Measurements from ENCODE around the gene LDHAL6A.
"Not testable (repeated sequence)": the region's sequence is repeated elsewhere in the genome, so short reads cannot be mapped to it uniquely, and the experiment has no call there.

The LDHAL6A gene

DNA sequence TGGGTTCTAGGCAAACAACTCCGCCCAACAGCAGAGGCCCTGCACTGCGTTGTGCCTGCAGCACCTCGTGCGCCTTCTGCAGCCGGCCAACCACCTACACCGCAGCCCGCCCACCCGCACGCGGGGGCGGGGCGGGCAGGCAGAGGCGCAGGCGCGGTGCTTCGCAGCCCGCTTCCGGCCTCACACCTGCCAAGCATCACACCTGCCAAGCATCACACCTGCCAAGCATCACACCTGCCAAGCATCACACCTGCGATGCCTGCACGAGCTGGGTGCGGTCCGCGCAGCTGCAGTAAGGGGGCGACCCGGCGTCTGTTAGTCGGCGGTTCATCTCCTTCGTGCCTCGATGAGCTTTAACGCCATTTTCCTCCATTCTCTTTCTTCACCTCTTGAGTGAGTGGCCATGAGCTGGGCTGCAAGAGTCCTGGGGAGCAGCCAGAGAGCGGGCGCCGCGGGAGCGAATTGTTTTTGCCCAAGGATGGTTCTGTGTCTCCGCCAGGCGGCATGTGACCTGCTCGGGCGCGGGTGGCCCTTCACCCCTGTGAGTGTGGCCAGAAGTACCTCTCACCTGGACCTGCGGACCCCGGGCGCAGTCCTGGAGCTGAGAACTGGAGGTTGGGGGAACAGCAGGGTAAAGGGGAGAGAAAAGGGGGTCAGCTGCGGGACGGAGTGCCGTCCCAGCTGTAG, at the start of gene LDHAL6A:
LDHAL6A (plus strand) TSS at position 171 of the 687 bp plus-strand sequence. CDS start 825 bp downstream, outside the sequence.
- DNase-seq: no peak

DNA sequence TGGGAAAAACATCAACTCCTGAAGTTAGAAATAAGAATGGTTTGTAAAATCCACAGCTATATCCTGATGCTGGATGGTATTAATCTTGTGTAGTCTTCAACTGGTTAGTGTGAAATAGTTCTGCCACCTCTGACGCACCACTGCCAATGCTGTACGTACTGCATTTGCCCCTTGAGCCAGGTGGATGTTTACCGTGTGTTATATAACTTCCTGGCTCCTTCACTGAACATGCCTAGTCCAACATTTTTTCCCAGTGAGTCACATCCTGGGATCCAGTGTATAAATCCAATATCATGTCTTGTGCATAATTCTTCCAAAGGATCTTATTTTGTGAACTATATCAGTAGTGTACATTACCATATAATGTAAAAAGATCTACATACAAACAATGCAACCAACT, 48.3 kb upstream of the LDHAL6A start:
- DNase-seq: not testable (repeated sequence)

DNA sequence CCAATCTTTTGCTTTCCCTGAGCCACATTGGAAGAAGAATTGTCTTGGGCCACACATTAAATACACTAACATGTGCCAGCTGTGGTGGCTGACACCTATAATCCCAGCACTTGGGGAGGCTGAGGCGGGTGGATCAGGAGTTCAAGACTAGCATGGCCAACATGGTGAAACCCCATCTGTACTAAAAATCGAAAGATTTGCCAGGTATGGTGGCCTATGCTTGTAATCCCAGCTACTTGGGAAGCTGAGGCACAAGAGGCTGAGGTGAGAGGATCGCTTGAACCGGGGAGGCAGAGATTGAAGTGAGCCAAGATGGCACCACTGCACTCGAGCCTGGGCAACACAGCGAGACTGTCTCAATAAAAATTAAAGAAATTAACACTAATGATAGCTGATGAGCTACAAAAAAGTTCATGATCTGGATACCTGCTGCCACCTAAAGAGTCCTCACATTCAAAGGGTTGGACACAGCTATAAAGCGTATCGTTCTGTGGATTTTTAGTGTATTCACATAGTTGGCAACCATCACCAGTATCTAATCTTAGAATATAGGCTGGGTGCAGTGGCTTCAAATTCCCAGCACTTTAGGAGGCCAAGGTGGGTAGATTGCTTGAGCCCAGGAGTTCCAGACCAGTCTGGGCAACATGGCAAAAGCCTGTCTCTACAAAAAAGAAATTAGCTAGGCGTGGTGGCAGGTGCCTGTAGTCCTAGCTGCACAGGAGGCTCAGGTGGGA, 46.9 kb upstream of the LDHAL6A start:
- no peak for DNase-seq

DNA sequence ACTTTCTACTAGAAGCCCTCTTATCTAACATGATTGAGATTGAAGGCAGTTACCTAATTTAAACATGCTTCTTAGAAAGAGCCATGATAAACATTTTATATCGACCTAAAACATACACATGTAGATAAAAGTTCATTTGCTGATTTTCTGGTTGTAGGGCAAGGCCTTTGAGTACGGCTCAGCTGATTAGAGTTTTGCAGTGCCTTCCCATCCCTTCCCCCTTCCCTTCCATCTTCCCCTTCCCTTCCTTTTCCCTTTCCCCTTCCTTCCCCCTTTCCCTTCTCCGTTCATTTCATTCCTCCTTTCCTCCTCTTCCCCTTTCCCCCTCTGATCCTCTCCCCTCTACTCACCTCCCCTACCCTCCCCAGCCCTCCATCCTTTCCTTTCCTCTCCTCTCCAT, 39.2 kb upstream of the LDHAL6A start:
- DNase-seq: no peak

DNA sequence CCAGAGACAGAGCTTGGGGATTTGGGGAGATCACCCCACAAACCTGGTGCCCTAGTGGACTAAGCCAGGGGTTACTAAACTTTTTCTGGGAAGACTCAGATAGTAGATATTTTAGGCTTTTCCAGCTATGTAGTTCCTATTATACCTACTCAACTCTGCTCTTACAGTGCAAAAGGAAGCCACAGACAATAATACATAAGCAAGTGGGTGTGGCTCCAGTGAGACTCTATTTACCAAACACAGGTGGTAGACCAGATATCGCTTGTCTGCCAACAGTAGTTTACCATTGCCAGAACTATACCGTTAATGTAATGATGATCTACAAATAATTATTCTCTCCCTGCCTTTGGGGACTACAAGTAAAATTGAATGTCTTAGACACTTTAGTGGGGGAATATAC, 36.6 kb upstream of the LDHAL6A start:
- no peak for DNase-seq

DNA sequence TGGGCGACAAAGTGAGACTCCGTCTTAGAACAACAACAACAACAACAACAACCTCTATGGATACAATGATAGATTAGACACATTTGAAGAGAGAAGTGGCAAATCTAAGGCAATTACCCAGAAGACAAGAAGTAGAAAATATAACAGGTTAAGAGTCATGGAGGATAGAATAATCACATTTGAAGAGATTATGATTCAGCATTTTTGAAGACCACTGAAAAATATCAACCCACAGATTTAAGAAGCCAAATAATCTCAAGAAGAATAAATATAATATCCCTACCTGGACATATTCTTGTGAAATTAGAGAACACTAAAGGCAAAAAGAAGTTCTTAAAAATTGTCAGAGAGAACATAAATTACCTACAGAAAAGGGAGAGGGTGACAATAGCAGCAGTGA, 35.6 kb upstream of the LDHAL6A start:
- DNase-seq: no peak

DNA sequence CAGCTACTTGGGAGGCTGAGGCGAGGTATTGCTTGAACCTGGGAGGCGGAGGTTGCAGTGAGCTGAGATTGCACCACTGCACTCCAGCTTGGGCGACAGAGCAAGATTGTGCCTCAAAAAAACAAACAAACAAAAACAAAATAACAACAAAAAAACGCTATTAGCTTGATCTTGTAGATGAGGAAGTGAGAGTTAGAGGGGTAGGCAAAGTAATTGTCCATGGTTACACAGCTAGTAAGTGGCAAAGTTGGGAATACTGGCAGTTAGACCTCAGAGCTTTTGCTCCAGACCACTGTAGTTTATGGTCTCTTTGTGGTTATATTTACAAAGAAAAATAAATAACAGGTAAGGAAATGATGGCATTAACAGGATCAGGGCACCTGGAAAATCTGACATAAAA, 28.4 kb upstream of the LDHAL6A start:
- no peak for DNase-seq

DNA sequence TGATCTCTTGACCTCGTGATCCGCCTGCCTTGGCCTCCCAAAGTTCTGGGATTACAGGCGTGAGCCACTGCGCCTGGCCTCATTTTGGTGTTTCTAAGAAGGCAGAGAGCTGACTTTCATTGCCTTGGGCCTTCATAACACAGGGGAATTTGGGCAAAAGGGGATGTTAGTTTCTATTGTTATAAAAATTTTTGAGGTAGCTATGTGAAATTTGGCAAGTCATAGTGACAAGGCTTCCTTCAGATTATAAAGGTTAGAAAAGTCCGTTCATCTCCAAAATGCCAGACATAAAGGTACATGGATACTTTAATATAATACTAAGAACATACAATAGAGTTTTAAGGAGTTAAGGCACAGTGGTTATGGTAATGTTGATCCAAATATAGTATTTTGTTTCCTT, 26.3 kb upstream of the LDHAL6A start:
- no peak for DNase-seq

DNA sequence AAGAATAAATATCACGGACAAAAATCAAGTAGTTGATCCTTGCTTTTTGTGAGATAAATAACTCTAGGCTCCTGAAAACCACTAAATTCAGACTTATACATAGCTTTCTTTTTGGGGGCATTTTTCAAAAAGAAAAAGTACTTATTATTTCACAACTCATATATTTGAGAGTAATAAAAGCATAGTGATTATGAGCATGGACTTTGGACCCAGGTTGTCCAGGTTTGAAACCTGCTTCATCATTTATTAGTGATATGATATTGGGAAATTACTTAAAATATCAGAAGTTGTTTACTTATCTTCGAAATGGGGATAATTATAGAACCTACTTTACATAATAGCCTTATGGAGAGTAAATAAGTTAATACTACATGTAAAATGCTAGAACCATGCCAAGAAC, 17.0 kb upstream of the LDHAL6A start:
- no peak for DNase-seq

DNA sequence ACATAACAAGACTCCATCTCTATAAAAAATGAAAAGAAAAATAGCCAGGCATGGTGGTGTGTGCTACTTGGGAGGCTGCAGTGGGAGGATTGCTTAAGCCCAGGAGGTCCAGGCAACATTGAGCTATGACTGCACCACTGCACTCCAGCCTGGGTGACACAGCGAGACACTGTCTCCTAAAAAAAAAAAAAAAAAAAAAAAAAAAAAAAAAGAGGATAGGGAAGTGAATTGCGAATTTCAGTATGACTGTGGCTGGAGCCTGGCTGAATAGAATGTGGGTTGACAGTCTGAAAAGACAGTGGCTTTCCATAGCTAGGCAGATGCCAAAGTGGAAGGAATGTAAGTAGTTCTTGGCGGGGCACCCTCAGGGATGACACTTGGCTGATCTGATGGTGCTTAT, 6.4 kb upstream of the LDHAL6A start:
- no peak for DNase-seq

DNA sequence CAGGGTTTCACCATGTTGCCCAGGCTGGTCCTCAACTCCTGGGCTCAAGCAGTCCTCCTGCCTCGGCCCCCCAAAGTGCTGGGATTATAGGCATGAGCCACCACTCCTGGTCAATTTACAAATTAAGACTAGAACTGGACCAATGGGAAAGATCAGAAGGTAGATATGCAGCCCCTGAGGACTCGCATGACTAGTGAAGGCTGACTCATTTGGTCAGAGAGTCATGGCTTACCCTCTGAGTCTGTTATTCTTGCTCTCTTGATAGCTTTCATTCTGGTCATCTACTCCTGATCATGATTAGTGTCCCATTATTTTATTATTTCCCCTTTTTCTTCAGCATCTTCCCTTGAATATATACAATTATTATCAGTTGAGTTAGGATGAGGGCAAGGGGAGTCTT, 2.7 kb upstream of the LDHAL6A start:
- DNase-seq: no peak

DNA sequence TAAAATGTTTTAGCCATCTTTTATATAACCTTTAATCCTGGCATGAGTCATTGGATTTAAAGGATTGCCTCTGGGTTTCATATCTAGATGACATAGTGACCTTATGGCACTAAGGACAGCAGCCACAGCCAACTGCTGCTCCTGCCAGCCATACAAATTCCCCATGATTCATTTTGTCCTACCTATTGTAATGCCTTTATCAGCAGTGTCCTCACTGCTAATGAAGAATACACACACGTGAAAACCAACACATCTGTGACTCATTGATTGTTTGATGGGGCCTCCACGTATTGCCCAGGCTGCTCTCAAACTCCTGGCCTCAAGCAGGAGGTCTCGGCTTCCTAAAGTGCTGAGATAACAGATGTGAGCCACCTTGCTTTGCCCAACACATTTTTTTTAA, 1.8 kb downstream of the LDHAL6A start:
- no peak for DNase-seq

DNA sequence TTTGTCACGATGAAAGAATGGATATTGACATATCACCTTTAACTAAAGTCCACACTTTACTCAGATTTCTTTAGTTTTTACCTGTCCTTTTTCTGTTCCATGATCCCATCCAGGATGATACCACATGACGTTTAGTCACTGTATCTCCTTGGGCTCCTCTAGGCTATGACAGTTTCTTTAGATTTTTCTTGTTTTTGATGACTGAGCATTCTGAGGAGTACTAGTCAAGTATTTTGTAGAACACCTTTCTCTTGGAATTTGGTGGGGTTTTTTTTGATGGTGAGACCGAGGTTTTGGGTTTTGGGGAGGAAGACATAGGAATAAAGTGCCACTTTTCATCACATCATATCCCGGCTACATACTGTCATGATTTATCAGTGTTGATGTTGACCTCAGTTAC, 4.0 kb downstream of the LDHAL6A start:
- no peak for DNase-seq

DNA sequence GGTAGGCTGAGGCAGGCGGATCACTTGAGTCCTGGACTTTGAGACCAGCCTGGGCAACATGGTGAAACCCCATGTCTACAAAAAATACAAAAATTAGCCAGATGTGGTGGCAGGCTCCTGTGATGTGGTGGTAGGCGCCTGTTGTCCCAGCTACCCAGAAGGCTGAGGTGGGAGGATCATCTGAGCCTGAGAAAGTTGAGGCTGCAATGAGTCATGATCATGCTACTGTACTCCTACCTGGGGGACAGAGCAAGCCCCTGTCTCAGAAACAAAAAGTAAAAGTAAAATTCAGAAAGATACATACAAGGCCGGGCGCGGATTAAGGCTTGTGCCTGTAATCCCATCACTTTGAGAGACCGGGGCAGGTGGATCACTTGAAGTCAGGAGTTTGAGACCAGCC, 6.3 kb downstream of the LDHAL6A start:
- no peak for DNase-seq

DNA sequence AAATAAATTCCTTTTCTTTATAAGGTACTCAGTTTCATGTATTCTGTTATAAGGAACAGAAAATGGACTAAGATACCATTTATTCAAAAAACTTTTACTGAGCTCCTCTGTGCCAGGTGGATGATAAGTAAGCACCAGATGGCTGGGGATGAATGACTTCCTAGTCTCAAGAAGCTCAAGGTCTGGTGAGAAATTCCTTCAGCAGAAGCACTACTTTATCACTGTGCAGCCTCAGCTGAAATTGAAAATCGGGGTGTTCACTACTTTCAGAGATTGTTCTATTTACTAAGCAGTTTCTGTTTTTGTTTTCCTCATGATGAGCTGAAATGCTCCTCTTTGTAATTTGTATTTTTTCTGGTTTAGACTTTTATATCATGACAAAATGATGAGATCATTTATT, 7.8 kb downstream of the LDHAL6A start:
- no peak for DNase-seq

DNA sequence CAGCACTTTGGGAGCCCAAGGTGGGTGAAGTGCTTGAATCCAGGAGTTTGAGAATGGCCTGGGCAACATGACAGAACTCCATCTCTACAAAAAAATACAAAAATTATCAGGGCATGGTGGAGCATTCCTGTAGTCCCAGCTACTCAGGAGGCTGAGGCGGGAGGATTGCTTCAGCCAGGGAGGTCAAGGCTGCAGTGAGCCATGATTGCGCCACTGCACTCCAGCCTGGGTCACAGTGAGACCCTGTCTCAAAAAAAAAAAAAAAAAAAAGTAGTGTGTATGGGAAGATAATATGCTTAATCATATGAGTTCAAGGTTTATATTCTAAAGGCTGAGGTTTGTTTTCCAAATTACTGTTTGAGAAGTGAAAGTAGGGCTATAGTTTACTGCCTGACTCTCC, 10.7 kb downstream of the LDHAL6A start:
- DNase-seq: no peak

DNA sequence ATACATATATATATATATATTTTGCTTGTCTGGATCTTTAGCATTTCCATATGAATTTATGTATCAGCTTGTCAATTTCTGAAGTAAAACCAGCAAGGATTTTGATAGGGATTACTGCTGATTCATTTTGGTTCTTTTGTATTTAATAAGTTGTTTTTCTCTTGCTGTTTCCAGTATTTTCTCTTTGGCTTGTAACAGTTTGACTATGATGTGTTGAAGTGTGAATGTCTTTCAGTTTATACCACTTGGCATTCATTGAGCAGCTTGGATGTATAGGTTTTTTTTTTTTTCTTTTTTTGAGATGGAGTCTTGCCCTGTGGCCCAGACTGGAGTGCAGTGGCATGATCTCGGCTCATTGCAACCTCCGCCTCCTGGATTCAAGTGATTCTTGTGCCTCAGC, 12.4 kb downstream of the LDHAL6A start:
- no peak for DNase-seq

DNA sequence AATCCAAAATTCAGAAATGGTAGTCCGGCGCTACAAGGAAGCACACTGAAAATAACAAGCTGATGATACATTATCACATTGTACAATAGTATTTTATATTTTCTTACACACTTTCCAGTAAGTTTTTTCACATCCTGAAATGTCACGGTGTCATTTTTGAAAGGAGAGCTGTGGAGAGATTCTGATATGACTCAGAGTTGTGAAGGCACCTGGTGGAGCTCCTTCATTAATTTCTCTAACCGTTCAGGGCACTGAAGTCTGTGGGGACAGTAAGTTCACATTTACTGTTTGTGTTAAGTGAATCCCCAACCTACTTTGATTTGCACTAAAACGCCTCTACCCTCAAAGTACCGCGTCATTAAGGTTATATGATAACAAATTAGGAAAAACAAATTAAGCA, 13.3 kb downstream of the LDHAL6A start:
- no peak for DNase-seq

DNA sequence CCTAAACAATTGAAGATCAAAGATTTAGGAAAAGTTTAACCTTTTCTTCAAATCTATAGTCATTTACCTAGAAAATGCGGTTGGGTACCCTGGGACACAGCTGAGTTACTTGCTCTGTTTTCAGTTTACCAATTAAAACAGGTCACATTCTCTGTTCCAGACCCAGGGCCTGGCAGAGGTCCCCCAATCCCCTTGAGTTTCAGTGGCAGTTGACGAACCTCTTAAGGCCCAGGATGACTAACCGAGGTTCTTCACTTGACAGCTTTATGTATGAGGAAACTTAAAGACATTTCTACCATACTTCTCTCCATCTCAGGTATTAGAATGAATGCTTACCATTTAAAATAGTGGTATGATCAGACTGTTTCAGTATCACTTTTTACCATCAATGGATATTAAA, 16.3 kb downstream of the LDHAL6A start:
- DNase-seq: no peak

DNA sequence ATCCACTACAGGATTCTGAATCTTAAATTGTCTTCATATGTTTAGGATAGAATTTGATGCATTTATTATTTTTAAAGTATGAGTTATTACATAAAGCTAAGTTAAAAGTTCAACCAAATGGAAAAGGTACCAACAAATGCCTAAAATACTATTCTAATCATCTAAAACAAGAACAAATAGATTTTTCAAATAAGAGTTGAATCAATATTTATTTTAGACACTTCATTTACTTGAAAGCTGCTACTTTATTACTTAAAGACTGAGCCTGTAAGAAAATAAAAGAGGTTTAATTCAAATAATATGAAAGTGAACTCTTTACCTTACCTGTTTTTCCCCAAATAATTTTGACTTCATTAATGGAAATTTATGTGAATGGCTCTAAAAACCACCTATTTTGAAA, 16.9 kb downstream of the LDHAL6A start:
- no peak for DNase-seq

DNA sequence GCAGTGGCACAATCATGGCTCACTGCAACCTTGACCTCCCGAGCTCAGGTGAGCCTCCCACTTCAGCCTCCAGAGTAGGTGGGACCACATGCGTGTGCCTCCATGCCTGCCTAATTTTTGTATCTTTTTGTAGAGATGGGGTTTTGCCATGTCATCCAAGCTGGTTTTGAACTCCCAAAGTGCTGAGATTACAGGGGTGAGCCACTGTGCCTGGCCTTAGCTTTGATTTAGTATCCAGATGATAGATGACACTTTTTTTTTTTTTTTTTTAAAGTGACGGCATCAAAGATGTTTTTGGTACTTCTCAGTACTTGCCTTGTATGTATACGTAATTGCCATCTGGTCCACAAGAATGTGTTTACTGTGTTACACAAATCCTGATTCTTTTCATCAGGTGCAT, 23.4 kb downstream of the LDHAL6A start:
- DNase-seq: no peak

DNA sequence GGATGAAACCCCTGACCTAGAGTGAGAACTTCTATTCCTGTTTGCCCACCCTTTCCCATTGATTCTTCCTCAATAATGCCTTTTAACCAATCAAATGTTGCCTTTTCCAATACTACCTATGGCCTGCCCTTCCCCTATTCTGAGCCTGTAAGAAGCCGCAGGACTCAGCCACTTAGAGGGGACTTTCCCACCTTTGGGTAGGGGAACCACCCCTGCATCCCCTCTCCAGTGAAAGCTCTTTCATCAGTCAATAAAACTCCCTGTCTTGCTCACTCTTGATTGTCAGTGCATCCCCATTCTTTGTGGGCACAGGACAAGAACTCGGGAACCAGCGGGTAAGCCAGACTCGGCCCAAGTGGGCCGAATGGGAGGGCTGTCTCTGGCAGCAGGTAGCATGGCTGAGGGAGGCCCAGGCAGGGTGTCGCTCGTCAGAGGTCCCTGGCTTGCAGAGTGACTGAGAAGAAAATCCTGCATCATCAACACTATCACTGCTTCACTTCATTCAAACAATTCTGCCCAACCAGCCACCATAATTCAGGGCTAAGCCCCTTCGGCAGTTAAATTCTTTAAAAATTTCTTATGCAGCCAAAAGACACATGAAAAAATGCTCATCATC, 30.4 kb downstream of the LDHAL6A start:
- no peak for DNase-seq

DNA sequence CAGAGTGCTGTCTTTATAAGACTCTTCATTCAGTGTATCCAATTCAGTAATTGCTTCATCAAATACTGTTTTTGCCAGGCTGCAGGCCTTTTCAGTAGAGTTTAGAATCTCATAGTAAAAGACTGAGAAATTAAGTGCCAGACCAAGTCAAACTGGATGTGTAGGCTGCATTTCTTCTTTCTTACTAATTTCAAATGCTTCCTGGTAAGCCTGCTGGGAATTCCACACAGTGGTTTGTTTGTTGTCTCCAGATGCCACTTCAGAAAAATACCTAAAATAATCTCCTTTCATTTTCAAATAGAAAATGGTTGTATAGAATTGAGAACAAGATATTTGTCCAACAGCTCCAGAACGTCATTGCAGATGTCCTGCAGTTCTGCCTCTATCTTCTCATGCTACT, 34.7 kb downstream of the LDHAL6A start:
- no peak for DNase-seq

DNA sequence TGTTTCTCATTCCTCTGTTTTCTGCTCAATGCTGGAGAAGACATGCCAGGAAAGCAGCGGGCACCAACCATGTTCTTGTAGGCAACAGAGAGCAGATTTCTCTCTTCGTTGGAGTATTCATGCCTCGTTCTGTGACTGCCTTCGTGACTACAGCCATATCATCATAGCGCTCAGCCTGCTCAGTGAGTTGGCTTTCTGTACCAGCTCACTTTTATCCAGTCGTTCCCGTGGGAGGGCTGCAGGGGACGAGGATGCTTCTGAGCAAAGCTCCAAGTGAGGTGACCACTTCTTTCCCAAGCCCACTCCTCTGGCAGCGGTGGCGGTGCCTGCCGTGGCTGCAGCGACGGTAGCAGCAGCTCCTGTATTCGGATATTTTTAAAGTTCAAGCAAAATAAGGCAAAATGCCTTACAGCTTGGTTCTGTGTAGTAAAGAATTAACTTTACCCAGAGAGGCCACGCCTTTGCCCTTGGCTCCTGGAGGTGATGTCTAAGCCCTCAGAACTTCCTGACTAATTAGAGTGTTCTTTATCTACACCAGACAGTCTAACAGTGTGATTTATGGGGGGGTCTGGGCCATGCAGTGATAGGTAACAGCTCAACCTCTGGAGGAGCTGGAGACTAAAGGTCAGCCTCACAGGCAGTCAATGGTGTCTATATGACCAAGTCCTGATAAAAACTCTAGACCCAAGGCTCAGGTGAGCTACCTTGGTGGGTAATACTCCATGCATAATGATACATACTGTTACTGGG, 35.3 kb downstream of the LDHAL6A start:
- DNase-seq: no peak
